Myometrial cell (primary cell): ENCODE data around the gene CUL4A. TPM values are rescaled to one million over a fixed set of nuclear protein-coding genes. Genes with fewer than 3 reads are reported as not detected.

Source experiments
- total RNA-seq: library from RNA; depleted of rRNA; stranded (reverse); fragments of >200 nt; gene quantifications from 2 replicates; pipeline ENCODE4 v1.2.3, GENCODE V29; 2015

CUL4A gene
- 101 and 108 TPM in 2 replicates for total RNA-seq

DNA sequence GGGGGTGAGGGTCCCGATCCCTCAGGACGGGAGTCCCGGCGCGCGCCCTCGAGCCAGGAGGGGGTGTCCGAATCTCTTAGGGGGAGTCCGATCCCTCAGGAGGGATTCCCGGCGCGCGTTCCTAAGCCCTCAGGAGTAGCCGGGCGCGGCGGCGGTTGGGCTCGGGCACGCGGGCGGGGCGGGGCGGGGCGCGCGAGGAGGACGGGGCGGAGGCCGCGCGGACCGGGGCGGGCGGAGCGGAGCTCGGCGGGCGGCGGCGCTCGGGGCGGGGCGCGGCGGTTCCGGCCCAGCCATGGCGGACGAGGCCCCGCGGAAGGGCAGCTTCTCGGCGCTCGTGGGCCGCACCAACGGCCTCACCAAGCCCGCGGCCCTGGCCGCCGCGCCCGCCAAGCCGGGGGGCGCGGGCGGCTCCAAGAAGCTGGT lies at the start of gene CUL4A:
CUL4A (plus strand) TSS at position 278 of the 423 bp plus-strand sequence; CDS start at position 293, 15 bp downstream.

DNA sequence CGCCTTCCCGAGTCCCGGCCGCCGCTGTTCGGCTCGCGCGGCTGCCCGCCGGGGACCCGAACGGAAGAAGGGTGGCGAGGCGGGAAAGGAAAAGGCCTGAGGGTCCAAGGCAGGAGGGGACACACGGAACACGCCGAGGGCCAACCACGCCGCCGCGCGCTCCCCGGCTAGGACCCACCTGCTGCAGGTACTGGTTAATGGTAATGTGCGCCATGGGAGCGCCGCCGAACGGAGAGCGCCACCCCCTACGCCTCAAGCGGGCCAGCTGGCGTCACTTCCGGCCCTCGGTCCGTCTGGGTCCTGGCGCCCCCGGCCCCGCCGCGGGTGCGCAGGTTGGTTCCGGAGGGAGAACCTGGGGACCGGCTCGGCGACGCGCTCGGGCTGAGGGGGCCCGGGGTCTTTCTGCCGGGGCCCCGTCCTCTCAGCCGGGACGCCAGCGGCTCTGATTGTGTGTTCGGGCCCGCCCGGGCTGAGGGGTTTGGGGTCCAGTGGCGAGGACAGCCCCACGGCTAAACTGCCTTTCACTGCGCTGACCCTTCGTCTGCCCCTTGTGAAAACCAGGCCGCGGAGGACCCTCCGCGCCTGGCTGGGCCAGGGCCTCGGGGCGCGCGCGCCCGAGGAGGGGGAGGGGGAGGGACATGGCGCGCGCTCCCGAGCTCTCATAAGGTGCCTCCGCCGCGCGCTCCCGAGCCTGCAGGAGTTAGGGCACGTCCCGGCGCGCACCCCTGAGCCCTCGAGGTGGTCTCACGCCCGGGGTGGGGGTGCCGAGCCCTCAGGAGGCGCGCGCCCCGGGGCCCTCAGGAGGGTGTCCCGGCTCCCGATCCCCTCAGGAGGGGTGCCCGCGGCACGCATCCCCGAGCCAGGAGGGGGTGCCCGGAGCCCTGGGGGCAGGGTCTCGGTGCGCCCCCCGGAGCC lies 735 bp upstream of the CUL4A start, which contains the start of gene PCID2:
PCID2 (minus strand) TSS at position 249 of the 915 bp plus-strand sequence; CDS start at position 214, 35 bp downstream.

DNA sequence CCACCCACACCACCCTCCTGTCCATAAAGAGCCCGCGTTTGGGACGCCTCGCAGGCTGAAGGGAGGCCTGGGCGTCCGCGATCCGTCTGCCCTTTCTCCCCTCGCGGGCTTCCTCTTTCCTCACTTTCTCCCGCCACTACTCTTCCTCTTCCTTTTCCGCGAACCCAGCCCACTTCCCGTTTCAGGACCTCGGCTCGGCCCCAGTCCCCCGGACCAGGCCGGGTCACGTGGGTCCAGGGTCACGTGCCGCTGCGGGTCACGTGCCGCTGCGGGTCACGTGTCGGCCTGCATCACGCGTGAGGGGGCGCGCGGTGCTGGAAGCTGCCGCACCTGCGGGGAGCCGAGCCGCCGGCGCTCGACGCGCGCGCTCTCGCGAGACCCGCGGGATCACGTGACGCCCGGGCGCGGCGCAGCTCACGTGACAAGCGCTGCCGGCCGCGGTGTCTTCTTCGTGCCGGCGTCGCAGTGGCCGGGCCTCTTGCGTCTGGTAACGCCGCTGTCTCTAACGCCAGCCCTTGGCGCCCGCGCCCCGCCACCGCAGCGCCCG lies 87.5 kb downstream of the CUL4A start, which contains the start of gene LAMP1:
LAMP1 (plus strand) TSS at position 417 of the 547 bp plus-strand sequence. CDS start 196 bp downstream, outside the sequence.

Other genes with a start within 250 kb of the CUL4A start
- gene MCF2L, start 240.4 kb upstream of the CUL4A start, total RNA-seq = not detected in 2 replicates
- not detected in 2 replicates for gene F7, start 103.8 kb upstream of the CUL4A start, total RNA-seq
- gene F10, start 86.8 kb upstream of the CUL4A start, total RNA-seq = 13.0 and 16.0 TPM in 2 replicates
- gene PROZ, start 51.0 kb upstream of the CUL4A start, total RNA-seq = not detected in 2 replicates
- 91.1 and 95.4 TPM in 2 replicates for gene PCID2, start 944 bp upstream of the CUL4A start, total RNA-seq
- 170 and 182 TPM in 2 replicates for gene LAMP1, start 87.6 kb downstream of the CUL4A start, total RNA-seq
- 0.29 and 2.5 TPM in 2 replicates for gene GRTP1, start 154.5 kb downstream of the CUL4A start, total RNA-seq
- 0.86 and 0.89 TPM in 2 replicates for gene ADPRHL1, start 243.9 kb downstream of the CUL4A start, total RNA-seq